ENCODE data around the gene STOML1.

Gene STOML1

DNA sequence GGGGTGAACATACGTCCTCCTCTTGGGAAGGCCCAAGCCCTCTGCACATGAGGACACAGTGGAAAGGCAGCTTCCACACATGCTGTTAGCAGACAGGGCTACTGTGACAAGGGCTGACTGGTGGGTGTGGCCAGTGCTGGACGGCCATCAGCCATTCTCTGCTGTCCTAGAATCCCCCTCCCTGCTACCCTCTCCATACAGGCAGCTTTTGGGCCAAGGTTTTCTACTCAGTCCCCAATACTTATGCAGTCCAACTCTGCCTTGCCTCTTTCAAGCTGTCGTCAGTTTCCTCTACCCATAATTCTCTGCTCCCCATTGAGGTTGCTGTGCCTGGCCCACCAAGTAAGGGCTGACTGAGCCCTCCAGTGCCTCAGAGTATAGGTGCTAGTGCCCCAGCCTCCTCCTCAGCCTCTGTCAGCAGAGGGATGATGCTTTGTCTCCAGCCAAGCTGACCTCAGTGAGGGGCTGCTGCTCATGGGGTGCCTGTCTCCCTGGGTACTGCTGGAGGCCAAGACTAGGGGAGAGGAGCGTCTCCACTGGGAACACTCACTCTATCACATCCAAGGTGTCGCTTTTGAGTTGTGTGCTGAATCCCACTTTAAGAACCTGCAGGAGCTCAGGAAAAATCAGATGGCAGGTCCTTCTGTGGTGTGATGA, 63.0 kb downstream of the STOML1 start:
- no peak overlapping the region for H2AFZ ChIP-seq (ENCODE audit: low read length, unreplicated experiment)
- no peaks in the 10 kb centered on the region for H3K27me3 ChIP-seq (ENCODE audit: insufficient read depth, low read length)
- H3K4me1 ChIP-seq (ENCODE audit: control insufficient read depth, insufficient read depth, low read length, unreplicated experiment), result peaks cover 72% of the 10 kb centered on the region
- 0 out of 2 replicates have a peak, but pooled peaks cover 3% of the 10 kb centered on the region for H3K36me3 ChIP-seq (ENCODE audit: insufficient read depth, low read length)
- no peak overlapping the region for H3K27ac ChIP-seq (ENCODE audit: low read depth, low read length)
- H3K4me3 ChIP-seq (ENCODE audit: low read depth, low read length), result peak overlapping the region; percentile 95
- peaks cover 93% of the 10 kb centered on the region for H3K79me2 ChIP-seq (ENCODE audit: control insufficient read depth, insufficient read depth, low read length, unreplicated experiment)
